ENCODE results near the gene ESR2. TPM values are rescaled to one million over a fixed set of nuclear protein-coding genes. Genes with fewer than 3 reads are reported as not detected.
"Not testable (repeated sequence)": the region's sequence is repeated elsewhere in the genome, so short reads cannot be mapped to it uniquely, and the experiment has no call there.

The ESR2 gene
- total and polyA plus RNA-seq, 4 donors: 0.11 to 3.4 (median 0.37) TPM

DNA sequence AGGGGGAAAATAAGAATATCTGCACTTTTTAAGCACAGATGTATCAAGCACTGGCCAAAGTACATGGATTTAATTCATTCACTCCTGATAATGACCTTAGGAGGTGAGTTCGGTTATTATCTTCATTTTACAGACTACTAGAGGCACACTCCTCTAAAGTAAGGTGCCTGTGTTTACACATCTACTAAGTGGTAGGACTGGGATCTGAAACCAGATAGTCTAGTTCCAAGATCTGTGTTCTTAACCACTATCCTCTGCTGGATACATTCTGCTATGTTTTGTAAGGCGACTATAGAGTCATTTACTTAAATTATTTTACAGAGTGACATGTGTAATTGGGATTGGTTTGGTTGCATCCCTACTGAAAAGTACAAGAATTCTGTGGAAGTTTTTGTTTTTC, 175.3 kb downstream of the ESR2 start:
- DNase-seq (peak in 1 of 3 donors; percentile 22), ATAC-seq (ENCODE audit: insufficient read depth, low FRiP score) (no peak)
- TF ChIP-seq, protein P1, sequence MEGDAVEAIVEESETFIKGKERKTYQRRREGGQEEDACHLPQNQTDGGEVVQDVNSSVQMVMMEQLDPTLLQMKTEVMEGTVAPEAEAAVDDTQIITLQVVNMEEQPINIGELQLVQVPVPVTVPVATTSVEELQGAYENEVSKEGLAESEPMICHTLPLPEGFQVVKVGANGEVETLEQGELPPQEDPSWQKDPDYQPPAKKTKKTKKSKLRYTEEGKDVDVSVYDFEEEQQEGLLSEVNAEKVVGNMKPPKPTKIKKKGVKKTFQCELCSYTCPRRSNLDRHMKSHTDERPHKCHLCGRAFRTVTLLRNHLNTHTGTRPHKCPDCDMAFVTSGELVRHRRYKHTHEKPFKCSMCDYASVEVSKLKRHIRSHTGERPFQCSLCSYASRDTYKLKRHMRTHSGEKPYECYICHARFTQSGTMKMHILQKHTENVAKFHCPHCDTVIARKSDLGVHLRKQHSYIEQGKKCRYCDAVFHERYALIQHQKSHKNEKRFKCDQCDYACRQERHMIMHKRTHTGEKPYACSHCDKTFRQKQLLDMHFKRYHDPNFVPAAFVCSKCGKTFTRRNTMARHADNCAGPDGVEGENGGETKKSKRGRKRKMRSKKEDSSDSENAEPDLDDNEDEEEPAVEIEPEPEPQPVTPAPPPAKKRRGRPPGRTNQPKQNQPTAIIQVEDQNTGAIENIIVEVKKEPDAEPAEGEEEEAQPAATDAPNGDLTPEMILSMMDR (IDR thresholded peaks at IDR 0.05; ENCODE audit: control extremely low read depth, extremely low read depth): no peak
- Histone ChIP-seq H3K27me3 (ENCODE audit: control insufficient read depth in 3 of 3, insufficient read depth in 3 of 3, low read length in 2 of 3) (no peaks in the 10 kb centered on the region), H3K27ac (ENCODE audit: low read depth in 1 of 2, low read length in 1 of 2) (peak overlapping the region in 1 of 2 donors; percentile 79), H3K4me1 (ENCODE audit: control insufficient read depth in 5 of 5, insufficient read depth in 5 of 5, low read length in 5 of 5) (peaks cover 0 to 9% (median 0%) of the 10 kb centered on the region in 5 donors), H3K9me3 (ENCODE audit: control insufficient read depth in 4 of 4, insufficient read depth in 3 of 4, low read length in 3 of 4) (no peaks in the 10 kb centered on the region), H3K4me3 (no peak overlapping the region), H3K36me3 (ENCODE audit: control insufficient read depth in 4 of 4, insufficient read depth in 4 of 4, low read length in 4 of 4) (peaks cover 4 to 24% (median 19%) of the 10 kb centered on the region in 4 donors), H3K9ac (ENCODE audit: insufficient read depth in 1 of 2, low read length in 2 of 2) (no peak overlapping the region)
- WGBS, 2 donors: 78 to 83% methylated on average over 2 of the region's 2 CpGs

DNA sequence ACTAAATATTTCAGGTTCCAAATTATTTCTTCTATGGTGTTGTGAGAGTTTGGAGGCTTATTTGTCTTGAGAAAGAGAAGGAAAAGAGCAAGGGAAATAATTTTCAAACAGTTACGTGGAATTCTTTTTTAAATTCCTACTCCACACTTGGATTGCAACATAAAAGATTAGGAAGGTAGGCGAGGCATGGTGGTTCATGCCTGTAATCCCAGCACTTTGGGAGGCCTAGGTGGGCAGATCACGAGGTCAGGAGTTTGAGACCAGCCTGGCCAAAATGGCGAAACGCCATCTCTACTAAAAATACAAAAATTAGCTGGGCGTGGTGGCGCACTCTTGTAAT, 175.8 kb downstream of the ESR2 start:
- DNase-seq; H3K9me3 ChIP-seq (ENCODE audit: control insufficient read depth in 4 of 4, insufficient read depth in 3 of 4, low read length in 3 of 4); H3K27me3 ChIP-seq (ENCODE audit: control insufficient read depth in 3 of 3, insufficient read depth in 3 of 3, low read length in 2 of 3); H3K9ac ChIP-seq (ENCODE audit: insufficient read depth in 1 of 2, low read length in 2 of 2); H3K4me3 ChIP-seq; ATAC-seq (ENCODE audit: insufficient read depth, low FRiP score); H3K4me1 ChIP-seq (ENCODE audit: control insufficient read depth in 5 of 5, insufficient read depth in 5 of 5, low read length in 5 of 5): not testable (repeated sequence)
- Histone ChIP-seq H3K27ac (ENCODE audit: low read depth in 1 of 2, low read length in 1 of 2) (peak overlapping the region in 1 of 2 donors; percentile 79), H3K36me3 (ENCODE audit: control insufficient read depth in 4 of 4, insufficient read depth in 4 of 4, low read length in 4 of 4) (peaks cover 4 to 22% (median 19%) of the 10 kb centered on the region in 4 donors)
- 90% methylated on average over 7 of the region's 7 CpGs for WGBS, 2 donors

DNA sequence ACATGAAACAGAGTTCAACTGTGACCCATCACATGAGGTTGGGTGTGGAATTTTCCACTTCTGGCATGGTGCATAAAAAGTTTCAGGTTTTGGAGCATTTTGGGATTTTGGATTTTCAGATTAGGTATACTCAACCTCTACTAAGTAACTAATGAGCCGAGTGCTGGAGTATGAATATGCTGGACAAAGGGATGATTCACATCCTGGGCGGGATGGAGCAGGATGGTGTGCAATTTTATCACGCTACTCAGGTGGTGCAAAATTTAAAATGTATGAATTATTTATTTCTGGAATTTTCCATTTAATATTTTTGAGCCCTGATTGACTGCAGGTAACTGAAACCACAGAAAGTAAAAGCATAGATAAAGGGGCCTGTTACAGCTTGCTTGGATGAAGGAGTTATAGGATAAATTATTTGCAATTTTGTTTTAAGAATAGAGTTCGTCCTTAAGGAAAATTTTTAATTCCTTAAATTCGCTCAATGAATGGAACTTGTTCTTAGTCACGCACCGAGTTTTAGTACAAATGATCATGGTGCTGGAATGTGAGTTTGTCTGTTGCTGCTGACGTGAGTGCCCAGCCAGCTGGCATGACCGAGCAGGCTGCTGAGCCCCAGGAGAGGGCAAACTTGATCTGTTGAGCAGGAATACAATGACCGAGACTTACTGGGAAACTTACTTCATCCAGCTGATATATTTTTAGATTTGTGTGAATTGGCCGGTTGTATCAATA, 176.3 kb downstream of the ESR2 start:
- peak overlapping the region in 1 of 2 donors; percentile 84 for H3K27ac ChIP-seq (ENCODE audit: low read depth in 1 of 2, low read length in 1 of 2)
- H3K36me3 ChIP-seq (ENCODE audit: control insufficient read depth in 4 of 4, insufficient read depth in 4 of 4, low read length in 4 of 4): peaks cover 4 to 18% (median 17%) of the 10 kb centered on the region in 4 donors
- no peak overlapping the region for H3K4me3 ChIP-seq
- ATAC-seq (ENCODE audit: insufficient read depth, low FRiP score): no peak
- TF ChIP-seq, protein P1 (IDR thresholded peaks at IDR 0.05; ENCODE audit: control extremely low read depth, extremely low read depth): no peak
- no peaks in the 10 kb centered on the region for H3K9me3 ChIP-seq (ENCODE audit: control insufficient read depth in 4 of 4, insufficient read depth in 3 of 4, low read length in 3 of 4)
- H3K4me1 ChIP-seq (ENCODE audit: control insufficient read depth in 5 of 5, insufficient read depth in 5 of 5, low read length in 5 of 5): peaks cover 0 to 9% (median 0%) of the 10 kb centered on the region in 5 donors
- no peak overlapping the region for H3K9ac ChIP-seq (ENCODE audit: insufficient read depth in 1 of 2, low read length in 2 of 2)
- WGBS, 2 donors: 81 to 88% methylated on average over 11 of the region's 11 CpGs
- DNase-seq: peak in 1 of 3 donors; percentile 37
- H3K27me3 ChIP-seq (ENCODE audit: control insufficient read depth in 3 of 3, insufficient read depth in 3 of 3, low read length in 2 of 3): no peaks in the 10 kb centered on the region

DNA sequence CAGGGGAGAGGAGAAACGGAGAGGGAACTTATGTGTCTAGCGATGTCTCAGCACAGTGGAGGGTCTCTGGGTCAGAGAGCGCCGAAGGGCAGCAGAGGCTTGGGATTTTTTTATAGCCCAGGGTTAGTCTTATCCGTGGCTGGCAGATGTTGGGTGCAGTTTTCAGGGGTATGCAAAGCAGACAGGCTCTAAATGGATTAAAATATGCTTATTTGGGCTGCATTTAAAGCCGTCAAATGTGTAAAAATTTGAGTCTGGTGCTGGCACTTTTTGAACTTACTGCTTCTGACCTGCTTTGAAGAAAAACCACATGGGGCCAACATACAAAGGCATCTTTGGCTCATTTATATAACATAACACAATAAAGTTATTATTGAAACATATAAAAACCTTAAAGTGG, 178.8 kb downstream of the ESR2 start:
- Histone ChIP-seq H3K36me3 (ENCODE audit: control insufficient read depth in 4 of 4, insufficient read depth in 4 of 4, low read length in 4 of 4) (peaks cover 0 to 11% (median 4%) of the 10 kb centered on the region in 4 donors), H3K27ac (ENCODE audit: low read depth in 1 of 2, low read length in 1 of 2) (no peak overlapping the region), H3K4me3 (no peak overlapping the region), H3K27me3 (ENCODE audit: control insufficient read depth in 3 of 3, insufficient read depth in 3 of 3, low read length in 2 of 3) (no peaks in the 10 kb centered on the region), H3K9ac (ENCODE audit: insufficient read depth in 1 of 2, low read length in 2 of 2) (no peak overlapping the region), H3K9me3 (ENCODE audit: control insufficient read depth in 4 of 4, insufficient read depth in 3 of 4, low read length in 3 of 4) (no peaks in the 10 kb centered on the region), H3K4me1 (ENCODE audit: control insufficient read depth in 5 of 5, insufficient read depth in 5 of 5, low read length in 5 of 5) (peaks cover 0 to 9% (median 0%) of the 10 kb centered on the region in 5 donors)
- WGBS, 2 donors: 82 to 95% methylated on average over 6 of the region's 6 CpGs
- TF ChIP-seq, protein P1 (IDR thresholded peaks at IDR 0.05; ENCODE audit: control extremely low read depth, extremely low read depth): no peak
- DNase-seq (no peak), ATAC-seq (ENCODE audit: insufficient read depth, low FRiP score) (no peak)

Data from lung (tissue), 12 donors.